ENCODE results near the gene BRINP2.
A peak's percentile ranks its signal among the peaks of the same experiment; 100 is the strongest.

Gene BRINP2, protein sequence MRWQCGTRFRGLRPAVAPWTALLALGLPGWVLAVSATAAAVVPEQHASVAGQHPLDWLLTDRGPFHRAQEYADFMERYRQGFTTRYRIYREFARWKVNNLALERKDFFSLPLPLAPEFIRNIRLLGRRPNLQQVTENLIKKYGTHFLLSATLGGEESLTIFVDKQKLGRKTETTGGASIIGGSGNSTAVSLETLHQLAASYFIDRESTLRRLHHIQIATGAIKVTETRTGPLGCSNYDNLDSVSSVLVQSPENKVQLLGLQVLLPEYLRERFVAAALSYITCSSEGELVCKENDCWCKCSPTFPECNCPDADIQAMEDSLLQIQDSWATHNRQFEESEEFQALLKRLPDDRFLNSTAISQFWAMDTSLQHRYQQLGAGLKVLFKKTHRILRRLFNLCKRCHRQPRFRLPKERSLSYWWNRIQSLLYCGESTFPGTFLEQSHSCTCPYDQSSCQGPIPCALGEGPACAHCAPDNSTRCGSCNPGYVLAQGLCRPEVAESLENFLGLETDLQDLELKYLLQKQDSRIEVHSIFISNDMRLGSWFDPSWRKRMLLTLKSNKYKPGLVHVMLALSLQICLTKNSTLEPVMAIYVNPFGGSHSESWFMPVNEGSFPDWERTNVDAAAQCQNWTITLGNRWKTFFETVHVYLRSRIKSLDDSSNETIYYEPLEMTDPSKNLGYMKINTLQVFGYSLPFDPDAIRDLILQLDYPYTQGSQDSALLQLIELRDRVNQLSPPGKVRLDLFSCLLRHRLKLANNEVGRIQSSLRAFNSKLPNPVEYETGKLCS

DNA sequence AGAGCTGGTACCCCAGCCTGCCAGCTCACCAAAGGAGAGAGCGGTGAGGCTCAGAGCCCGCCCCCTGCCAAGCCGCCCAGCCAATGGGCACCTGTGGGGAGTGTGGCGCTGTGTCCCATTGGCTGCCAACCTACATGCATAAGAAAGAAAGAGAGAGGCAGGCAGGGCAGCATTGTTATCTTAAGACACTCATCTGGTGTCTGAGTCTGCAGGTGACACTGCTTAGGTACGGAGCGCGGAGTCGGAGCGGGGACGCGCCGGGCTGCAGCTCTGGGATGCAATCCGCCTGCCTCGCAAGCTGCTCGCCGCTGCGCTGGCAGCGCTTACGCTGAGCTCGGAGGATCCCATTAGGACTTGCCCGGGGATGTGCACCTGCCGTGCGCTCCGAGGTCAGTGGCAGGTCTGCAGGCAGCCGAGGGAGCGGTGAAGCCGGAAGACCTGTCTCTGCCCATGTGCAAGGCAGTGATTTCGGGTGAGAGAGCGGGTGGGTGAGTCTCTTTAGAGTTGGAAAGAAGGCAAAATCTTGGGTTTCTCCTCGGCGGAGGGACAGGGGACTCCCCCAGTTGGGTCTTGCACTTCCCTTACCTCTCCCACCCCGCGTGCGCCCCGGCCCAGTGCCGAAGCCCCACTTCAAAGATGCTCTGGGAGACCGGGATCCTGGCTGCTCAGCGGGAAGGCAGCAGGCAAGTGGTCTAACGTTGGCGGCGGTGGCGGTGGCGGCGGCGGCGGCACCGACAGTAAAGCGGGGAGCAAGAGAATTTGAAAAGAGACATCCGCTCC, at the start of gene BRINP2:
BRINP2 (plus strand) TSS at position 203 of the 780 bp plus-strand sequence. CDS start 58,919 bp downstream, outside the sequence.
- peak; percentile 82 for DNase-seq

DNA sequence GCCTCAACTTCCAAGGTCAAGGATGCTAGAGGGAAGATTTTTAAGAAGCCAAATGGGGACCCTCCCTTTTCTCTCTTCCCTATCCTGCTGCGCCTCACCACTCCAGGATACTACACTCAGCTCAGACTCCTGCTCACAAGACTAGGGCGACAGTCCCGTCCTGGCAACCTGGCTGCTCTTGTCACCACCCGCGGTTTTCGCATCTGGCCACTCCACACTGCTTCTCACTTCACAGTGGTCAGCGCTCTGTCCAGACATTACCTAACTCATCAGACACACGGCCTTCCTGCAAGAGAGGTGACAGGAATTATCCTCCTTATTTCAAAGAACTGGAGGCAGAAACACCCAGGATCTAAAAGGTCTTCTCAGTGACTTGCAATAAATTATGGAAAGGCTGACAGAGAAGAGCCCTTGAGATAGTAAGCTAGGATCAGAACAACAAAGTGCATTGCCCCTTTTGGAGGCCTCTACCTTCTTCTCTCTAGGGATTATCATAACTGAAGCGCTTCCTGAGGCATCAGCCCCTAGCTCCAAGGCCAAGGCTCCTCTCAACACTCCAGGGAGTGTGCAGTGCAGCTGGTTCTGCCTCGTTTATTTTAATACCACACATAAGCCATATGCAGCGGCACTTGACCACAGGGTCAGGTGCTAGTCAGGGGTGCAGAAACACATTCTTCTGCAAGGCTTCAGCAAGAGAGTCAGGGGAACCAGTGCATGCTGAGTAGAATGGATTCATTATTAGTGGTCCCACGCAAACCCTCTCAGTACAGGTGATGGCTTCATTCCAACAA, 48.1 kb upstream of the BRINP2 start:
- DNase-seq, result no peak

DNA sequence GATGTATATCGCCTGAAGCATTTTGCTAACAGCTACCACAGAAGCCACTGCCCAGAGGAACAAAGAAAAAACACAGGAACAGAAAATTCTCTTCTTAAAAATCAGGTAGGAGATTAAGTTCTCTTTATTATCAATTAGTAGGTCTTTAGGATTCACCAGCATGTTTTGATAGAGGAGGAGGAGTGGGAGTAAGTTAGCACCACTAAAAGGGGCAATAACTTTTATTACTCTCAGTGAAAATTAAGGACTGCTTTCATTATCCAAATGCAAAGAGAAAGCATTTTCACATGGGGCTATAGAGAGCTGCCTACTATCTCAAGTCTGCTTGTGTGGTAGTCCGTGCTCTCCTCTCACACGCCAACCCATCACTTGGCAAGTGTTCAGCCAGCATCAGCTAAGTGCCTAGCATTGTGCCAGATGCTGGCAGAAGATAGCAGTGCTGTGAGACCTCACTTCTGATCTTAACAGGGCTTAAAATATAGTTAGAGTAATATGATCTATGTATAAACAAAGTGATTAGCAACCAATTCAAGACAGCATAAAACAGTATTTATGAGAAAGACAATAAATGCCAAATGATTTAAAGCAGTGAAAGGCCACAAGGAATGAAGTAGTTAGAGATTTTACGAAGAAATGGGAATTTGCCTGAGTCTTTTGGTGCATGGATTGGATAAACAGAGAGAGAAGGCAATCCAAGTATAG, 46.0 kb upstream of the BRINP2 start:
- no peak for DNase-seq

DNA sequence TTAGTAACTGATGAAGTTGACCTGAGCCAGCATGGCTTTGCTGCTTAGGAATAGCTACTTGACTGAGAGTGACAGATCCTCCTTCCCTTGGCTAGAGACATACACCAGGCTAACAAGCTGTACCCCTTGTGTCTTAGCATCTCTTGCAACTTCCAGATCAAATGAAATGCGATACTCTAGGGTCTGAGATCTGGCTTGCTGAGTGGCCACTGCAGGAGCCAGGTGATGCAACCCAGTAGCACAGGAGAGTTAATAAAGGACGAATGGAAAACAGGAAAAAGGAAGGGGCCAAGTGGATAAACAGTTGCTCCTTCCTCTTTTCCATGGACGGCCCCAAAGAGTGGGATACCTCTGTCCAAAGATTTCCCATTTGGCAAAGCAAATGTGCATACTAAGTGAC, 44.5 kb upstream of the BRINP2 start:
- DNase-seq, result no peak

DNA sequence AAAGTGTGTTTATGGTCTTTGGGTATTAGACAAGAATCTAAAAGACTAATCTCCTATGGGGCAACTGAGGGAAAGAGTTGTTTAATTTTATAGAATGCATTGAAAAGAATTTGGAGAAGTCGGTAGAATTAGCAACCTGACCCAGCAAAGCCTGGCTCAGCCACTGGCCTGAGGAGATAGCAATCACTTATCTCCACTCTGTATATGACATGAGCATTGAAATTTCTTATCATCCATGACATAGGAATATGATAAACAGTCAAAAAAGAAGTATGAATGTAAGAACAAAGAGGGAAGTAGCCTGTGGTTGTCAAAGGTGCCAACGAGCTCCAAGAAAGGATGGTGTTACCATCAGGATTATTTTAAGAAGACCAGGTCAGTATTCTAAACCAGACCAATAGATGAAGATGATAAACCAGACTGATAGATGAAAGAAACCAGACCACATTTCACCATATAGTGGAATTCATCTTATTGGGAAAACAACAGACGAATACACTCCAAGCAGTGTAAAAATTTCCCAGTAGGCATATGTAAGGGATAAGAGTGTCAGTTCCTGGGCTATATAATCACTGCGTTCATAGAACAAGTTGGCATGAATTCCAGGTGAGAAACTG, 42.0 kb upstream of the BRINP2 start:
- no peak for DNase-seq

DNA sequence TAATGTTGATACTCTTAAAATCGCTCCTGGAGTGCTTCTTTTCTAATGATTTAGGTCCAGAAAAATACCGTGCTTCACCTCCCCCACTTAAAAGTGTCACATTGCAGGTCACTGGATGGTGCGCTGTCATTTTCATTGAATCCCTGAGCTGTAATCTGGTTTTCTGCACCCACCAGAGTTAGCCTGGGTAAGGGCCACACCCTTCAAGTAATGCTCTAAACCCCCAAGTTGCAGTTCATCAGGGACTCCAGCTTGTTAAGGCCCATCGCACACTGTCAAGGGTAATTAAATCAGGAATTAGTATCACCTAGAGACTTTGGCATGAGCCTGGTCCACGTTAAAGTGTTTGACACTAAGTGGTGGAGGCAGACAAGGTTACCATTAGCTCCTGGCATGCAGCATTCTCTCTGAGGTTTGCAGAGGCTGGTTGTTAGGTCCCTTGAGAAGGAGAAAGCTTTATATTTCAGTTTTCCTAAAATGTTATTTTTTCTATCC, 40.3 kb upstream of the BRINP2 start:
- no peak for DNase-seq

DNA sequence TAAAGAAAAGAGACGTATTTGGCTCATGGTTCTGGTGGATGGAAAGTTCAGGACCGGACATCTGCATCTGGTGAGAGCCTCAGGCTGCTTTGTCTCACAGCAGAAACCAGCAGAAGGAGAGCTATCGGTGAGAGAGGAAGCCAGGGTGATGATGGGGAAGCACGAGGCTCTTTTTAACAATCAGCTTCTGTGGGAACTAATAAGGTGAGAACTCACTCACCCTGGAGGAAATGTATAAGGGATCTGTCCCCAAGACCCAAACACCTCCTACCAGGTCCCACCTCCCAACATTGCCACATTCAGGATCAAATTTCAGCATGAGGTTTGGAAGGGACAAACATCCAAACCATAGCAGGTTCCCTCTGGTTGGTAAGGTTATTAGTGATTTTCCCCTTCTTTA, 39.0 kb upstream of the BRINP2 start:
- DNase-seq, result no peak

DNA sequence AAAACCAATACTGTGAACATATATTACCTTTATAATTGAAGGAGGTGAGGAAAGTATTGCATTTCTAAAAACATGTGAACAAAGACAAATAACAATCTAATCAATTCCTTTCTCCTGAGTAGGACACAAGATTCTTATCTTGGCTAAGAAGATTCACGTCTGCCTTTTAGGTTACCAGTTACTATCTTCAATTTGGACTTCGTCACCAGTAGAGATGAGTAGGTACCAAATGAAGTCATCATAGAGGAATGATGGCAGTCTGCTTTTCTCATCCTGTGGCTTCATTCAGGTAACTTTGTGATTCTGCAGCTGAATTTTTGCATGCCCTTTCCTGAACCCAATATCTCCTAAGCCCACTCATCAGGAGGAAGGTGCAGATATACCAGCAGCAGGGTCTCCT, 38.6 kb upstream of the BRINP2 start:
- DNase-seq, result no peak

DNA sequence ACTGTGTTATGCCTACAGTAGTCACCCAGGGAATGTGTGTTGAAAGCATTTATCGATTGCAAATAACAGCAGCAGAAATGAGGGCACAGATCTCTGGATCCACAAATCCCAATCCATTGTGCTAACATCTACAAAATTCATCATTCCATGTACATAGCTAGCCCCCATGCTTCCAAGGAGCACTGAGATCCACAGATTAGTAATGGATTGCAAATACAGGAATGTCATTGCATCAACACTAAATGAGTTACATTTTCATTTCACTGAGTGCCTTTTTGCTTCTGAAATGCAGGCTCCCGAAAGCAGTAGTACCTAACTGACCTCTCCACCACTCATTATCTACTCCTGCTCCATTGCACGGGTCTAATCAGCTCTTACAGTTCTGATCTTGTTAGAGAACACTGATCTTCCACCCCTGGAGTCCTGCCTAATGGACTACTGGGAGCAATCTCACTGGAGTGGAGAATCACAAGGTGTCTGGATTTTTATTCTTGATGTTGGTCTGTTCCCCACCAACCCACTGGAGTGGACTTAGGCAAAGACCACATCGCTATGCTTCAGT, 36.7 kb upstream of the BRINP2 start:
- no peak for DNase-seq

DNA sequence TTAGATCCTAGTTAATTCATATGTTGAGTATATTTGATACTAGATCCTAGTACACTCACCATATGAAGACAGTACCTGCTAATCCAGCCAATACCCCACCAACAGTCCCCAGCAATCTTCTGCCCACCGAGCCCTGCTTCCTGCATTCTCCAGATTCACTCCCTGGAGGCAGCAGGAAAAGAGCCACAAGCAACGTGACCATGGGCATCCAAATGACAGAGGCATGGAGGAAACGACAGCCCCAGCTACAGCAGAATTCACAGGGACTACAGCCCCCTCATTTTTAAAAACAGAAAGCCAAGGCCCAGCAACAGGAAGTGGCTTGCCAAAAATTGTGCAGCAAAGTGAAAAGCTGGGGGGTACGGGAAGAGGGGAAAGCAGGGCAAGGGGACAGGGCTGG, 35.5 kb upstream of the BRINP2 start:
- no peak for DNase-seq

DNA sequence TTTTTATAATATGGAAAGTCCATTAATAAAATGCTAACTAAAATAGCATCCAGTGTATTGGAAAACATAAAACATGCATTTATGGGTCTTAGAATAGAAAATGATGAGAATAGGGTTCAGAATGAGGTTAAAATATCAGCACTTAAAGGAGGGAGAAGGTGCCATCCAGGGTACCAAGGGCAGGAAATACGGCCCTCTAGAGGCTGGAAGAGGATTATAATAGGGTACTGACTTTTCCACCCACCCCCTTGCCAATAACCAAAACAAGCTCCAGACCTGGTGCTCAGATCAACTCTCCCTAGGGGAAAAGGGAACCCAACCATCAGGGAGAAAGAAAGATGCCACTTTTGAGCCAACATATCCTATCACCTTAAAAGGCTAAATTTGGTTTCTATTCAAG, 32.9 kb upstream of the BRINP2 start:
- no peak for DNase-seq

DNA sequence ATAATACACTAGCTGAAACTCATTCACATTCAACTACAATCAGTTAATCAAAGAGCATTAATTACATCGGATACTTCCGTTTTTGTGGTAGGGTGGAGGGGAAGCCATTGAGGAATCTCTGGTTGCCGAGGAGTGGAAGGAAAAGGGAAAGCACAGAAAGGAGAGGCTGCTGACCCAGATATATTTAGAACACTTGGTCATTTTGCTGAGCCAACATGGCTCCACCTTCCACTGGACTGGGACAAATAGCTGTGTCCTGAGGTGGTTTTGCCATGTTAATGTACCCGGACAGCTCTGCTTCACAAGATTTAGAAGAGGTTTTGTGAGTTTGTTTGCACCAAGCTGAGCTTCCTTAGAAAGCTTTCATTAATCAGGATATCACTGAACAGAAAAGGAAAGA, 32.4 kb upstream of the BRINP2 start:
- DNase-seq, result no peak

DNA sequence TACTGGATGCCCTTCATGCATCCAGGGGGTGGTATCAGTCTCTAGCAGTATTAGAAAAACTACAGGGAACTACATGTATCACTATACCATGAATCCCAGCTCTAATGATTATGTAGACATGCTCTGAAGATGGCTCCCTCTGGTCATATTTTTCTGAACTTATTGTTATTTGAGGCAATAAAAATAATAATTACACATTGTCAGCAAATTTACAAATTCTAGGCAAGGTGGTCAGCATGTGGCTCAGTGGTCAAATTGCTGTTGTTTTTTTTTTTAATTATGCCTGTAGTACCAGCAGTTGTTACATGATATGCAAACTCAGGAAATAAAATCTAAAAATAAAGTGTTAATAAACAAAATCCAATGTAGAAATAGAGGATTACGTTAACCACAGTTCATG, 28.7 kb upstream of the BRINP2 start:
- DNase-seq, result no peak

DNA sequence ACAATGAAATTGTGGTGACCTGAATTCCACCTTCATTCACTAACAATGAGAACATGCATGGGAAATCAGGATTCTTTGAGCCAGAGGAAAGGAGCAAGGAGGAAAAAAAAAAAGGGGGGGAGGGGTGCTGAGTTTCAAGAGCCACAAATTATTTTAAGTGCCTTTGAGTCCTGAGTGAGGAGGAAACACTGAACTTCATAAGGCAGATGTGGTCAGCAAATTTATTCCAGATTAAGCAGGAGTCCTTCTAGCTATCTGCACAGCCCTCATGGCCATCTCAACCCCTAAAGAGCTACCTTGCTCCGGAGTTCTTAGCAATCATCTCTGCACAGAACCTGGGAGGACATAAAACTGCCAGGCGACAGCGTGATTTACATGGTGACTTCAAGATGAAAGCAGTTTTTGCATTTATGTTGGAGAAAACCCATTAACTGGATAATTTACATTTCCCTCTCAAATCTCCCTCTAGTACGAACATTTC, 27.9 kb upstream of the BRINP2 start:
- DNase-seq, result no peak

DNA sequence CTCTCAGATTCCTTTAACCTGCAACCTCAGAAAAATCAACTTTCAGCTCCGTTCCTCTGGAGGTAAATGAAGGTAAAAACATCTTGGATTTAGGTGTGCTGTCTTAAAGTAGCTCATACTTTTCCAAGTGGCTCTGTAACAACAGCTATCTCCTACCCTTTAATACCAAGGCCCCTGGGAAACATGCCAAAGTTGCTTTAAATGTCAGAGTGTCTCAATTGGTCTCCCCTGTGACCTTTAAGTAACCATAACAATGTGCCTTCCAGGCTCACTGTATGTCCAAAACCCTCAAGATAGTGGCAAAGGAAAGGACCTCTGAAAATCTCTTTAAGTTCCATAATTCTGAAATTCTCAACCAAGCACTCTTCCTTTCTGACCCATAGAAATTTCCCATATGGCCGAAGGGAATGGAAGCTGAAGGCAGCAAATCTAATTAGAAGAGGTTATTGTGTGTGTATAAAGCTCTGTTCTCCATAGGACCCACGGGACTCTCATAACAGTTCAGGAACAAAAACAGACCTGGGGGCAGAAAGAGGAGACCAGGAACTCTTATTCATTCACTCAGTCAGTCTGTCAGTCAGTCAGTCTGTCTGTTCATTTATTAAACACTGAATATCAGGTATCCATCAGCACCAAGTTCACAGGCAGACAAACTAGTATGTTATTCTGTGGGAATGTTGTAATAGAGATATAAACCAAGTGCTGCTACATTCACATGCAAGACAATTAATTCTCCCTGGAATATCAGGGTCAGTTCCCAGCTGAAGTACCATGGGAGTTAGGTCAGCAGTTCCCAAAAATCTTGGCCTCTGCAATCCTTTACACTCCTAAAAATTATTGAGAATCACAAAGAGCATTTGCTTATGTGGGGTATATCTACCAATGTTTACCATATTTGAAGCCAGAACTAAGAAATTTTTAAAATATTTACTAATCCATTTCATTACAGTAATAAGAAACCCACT, 25.4 kb upstream of the BRINP2 start:
- no peak for DNase-seq

DNA sequence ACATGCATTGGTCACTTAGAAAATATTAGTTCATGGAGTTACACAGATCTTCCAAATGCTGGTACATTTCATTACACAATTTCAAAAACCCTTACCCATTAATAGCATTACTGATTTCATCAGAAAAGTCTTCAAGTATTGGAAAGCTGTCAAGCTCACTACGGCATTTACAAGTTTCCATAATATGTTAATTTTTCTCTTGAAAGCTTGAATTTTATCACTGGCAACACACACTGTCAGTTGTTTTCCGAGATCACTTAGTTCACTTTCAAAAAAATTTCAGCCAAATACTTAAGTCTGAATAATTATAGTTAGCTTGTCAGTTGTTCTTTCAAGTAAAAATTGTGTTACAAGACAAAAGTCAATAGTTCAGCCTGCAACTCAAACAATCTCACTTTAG, 24.3 kb upstream of the BRINP2 start:
- no peak for DNase-seq

DNA sequence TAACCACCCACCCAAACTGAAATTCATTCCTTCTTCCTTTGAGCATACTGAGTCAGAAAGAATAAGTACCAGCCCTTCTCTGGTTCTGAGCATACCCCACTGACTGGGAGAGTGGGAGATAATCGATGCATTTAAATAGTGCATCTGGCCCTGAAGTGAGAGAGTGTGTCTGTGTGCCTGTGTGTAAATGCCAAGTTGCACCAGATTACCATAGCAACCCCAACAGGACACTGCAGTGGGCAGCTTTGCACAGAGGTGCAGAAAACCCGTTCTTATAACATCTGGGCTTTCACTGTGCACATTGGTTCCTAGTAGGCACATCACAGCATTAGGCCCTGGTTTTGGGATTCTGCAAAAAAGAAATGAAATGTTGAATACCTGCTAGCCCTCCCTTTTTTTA, 8.5 kb upstream of the BRINP2 start:
- DNase-seq, result no peak

DNA sequence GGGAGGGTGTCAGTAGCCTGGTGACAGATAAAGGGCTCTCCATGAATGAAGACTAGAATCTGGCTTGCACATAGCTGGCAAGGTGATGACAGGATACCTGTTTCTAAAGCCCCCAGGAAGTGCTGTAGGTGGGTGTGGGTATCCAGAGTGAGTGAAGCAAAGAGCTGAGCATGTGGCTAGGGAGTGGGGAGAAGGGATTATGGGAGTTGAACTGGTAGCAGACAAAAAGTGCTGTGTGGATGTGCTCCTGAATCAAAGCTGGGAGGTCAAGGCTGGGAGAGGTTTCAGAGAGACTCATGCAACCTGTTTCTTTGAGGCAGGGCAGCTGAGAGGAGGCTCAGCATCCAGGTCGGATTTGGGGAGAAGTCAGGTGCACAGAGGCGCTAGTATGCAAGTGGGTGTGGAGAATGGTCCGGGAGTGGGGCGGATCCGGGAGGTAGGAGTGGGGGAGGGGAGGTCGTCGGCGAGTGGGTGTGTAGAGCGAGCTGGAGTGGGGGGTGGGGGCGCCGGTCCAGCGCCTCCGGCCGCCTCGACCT, 6.8 kb upstream of the BRINP2 start:
- DNase-seq, result no peak

DNA sequence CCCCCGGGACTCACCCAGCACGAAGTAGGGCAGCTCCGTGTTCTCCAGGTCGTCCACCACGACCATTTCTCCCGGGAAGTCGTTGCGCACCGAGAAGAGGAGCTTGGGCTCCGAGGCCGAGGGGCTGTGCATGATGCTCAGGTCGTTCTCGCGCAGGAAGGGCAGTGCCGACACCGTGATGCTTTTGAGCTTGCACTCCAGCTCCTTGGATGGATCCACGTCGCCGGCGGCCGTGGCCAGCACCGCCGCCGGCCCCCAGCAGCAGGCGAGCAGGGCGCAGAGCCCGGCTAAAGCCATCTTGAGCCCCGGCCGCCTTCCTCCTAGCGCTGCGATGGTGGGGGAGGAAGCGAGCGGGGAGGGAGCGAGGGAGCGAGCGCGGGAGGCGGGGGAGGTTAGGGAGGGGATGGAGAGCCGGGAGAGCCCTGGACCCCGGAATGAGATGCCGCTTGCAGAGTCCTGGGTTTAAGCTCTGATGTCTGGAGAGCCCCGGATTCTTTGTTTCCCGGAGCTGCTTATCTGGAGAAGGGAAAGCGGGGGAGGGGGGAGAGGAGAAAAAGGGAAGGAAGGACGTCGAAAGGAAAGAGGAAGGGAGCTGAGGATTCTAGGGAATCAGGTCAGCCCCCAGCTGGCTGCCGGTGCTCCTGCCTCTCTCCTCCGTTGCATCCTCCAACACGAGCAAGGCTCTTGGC, 6.2 kb upstream of the BRINP2 start, which contains the start of gene ASTN1:
ASTN1 (minus strand) TSS at position 333 of the 689 bp plus-strand sequence; CDS start at position 297, 36 bp downstream.
- no peak for DNase-seq

All from NCI-H774 (cell line).